Gastrocnemius medialis (tissue), 4 donors: ENCODE measurements around the gene NCAN.

ENCODE experiments used
- POLR2A ChIP-seq, 2 donors: fragments of 450-650 bp; IDR thresholded peaks; one replicate each; pipeline ENCODE4 v1.6.1; 2017; ENCODE audit warnings: antibody characterized with exemption in 2 of 2, mild to moderate bottlenecking in 2 of 2, moderate library complexity in 2 of 2
- TF ChIP-seq, protein P1 (sequence below), 5 experiments: fragments of 450-650 bp in 3 of 5; fragments of 200-600 bp in 2 of 5; sonication (generic) in 2 of 5; IDR thresholded peaks in 4 of 5; conservative IDR thresholded peaks in 1 of 5; 1 replicate in 4 of 5; 2 replicates in 1 of 5; pipeline ENCODE4 v1.5.1; 2016 to 2019; ENCODE audit warnings: antibody characterized with exemption in 5 of 5, mild to moderate bottlenecking in 3 of 5, moderate library complexity in 3 of 5

- TF ChIP-seq, protein P1, sequence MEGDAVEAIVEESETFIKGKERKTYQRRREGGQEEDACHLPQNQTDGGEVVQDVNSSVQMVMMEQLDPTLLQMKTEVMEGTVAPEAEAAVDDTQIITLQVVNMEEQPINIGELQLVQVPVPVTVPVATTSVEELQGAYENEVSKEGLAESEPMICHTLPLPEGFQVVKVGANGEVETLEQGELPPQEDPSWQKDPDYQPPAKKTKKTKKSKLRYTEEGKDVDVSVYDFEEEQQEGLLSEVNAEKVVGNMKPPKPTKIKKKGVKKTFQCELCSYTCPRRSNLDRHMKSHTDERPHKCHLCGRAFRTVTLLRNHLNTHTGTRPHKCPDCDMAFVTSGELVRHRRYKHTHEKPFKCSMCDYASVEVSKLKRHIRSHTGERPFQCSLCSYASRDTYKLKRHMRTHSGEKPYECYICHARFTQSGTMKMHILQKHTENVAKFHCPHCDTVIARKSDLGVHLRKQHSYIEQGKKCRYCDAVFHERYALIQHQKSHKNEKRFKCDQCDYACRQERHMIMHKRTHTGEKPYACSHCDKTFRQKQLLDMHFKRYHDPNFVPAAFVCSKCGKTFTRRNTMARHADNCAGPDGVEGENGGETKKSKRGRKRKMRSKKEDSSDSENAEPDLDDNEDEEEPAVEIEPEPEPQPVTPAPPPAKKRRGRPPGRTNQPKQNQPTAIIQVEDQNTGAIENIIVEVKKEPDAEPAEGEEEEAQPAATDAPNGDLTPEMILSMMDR (IDR thresholded peaks at IDR 0.05 in 4 of 5, conservative IDR thresholded peaks at IDR 0.05 in 1 of 5), result no peak
- TF ChIP-seq POLR2A (IDR thresholded peaks at IDR 0.05), result no peak
Observed at GRCh38 chr19:19297759-19298158, 86.0 kb downstream of the NCAN start.
